Kidney (tissue), 14 donors: ENCODE data around the gene ARHGAP22. TPM values are rescaled to one million over a fixed set of nuclear protein-coding genes. Genes with fewer than 3 reads are reported as not detected.

ENCODE experiments used
- DNase-seq, 5 donors: peaks; one replicate each; pipeline ENCODE4 v3.0.0-alpha.2; 2013 to 2020
- FAIRE-seq: peaks from 2 replicates; lab custom pipeline; 2012; peaks lifted over from hg19 to GRCh38; lab: Jason Lieb, UNC
- H3K27ac ChIP-seq, 2 donors: one replicate each; pipeline ENCODE4 v1.7.0; 2013; ENCODE audit warnings: low read depth in 2 of 2, low read length in 2 of 2, inconsistent platforms in 1 of 2
- H3K27me3 ChIP-seq: one replicate; pipeline ENCODE4 v1.7.1; 2013; ENCODE audit warnings: low read length, inconsistent platforms; ENCODE audit not compliant: control insufficient read depth, insufficient read depth
- H3K36me3 ChIP-seq, 3 donors: one replicate each; pipeline versions ENCODE4 v1.7.0 to v1.7.1; 2013; ENCODE audit warnings: low read length in 3 of 3, control low read depth in 1 of 3, inconsistent platforms in 1 of 3; ENCODE audit not compliant: insufficient read depth in 3 of 3, control insufficient read depth in 2 of 3
- H3K4me1 ChIP-seq, 3 donors: one replicate each; pipeline versions ENCODE4 v1.7.0 to v1.7.1; 2013; ENCODE audit warnings: low read length in 3 of 3, inconsistent platforms in 1 of 3, low read depth in 1 of 3; ENCODE audit not compliant: control insufficient read depth in 2 of 3, insufficient read depth in 2 of 3
- H3K4me3 ChIP-seq, 3 donors: one replicate each; pipeline versions ENCODE4 v1.7.0 to v1.8.1; 2013; ENCODE audit warnings: low read length in 3 of 3, control low read depth in 1 of 3, inconsistent platforms in 1 of 3
- H3K9ac ChIP-seq, 3 donors: one replicate each; pipeline versions ENCODE4 v1.7.0 to v1.7.1; 2013; ENCODE audit warnings: low read length in 3 of 3, control low read depth in 1 of 3, inconsistent platforms in 1 of 3
- H3K9me3 ChIP-seq, 3 donors: one replicate each; pipeline versions ENCODE4 v1.7.0 to v1.7.1; 2013; ENCODE audit warnings: low read length in 3 of 3, control low read depth in 1 of 3, inconsistent platforms in 1 of 3; ENCODE audit not compliant: control insufficient read depth in 2 of 3, insufficient read depth in 1 of 3
- CTCF ChIP-seq: IDR thresholded peaks from 3 replicates; pipeline ENCODE4 v1.5.1; 2012; ENCODE audit warnings: mild to moderate bottlenecking, moderate library complexity, borderline replicate concordance; ENCODE audit not compliant: insufficient read depth; ENCODE audit errors: extremely low read depth
- intact Hi-C: fragments of 100-400 bp; cut with DNase I; formaldehyde crosslinking; loops from one replicate; pipeline ENCODE4 v1.11.1; 2022
- polyA plus RNA-seq: library from polyadenylated mRNA; stranded (reverse); fragments of 350-450 nt; fragmentation: Illumina TruSeq; extraction: RNeasy Lipid Tissue Mini Kit (QIAGEN cat#74804); gene quantifications from one replicate; pipeline ENCODE4 v1.2.3, GENCODE V29; 2014; ENCODE audit warnings: low read depth, low replicate concordance; ENCODE audit not compliant: insufficient read depth
- total RNA-seq: library from RNA; stranded (reverse); fragmentation: NEBNext Ultra II Directional; extraction: Animal tissue kit (Norgen Biotek cat#: 25700); gene quantifications from one replicate; pipeline ENCODE4 v1.2.1, GENCODE V29; 2021
- donor health status: control.
- donor health status: control.
- donor health status: control.
- donor health status: control.
- donor health status: control.
- donor health status: DM: yes; HTN: yes; CAD: no.
- donor health status: Normal renal cell carcinoma (clear cell type).

Gene ARHGAP22
- total and polyA plus RNA-seq, 2 donors from 2014 or later, result 0.62 to 6.6 TPM

- DNase-seq (no peak), FAIRE-seq (no peak)
- no peak overlapping the region for H3K27ac ChIP-seq
- H3K4me3 ChIP-seq, result no peak overlapping the region
- H3K9me3 ChIP-seq, result no peaks in the 10 kb centered on the region
- no peak overlapping the region for H3K9ac ChIP-seq
- no peak for TF ChIP-seq CTCF
- intact Hi-C loops, result no loop called here
- H3K27me3 ChIP-seq, result no peaks in the 10 kb centered on the region
- H3K36me3 ChIP-seq, result no peaks in the 10 kb centered on the region
- H3K4me1 ChIP-seq, result peaks cover 0 to 8% (median 4%) of the 10 kb centered on the region in 3 donors
Observed at GRCh38 chr10:48652344-48652743, 47.5 kb upstream of the ARHGAP22 start.

- Histone ChIP-seq H3K36me3 (no peaks in the 10 kb centered on the region), H3K27ac (no peak overlapping the region), H3K27me3 (no peaks in the 10 kb centered on the region), H3K9ac (no peak overlapping the region), H3K9me3 (no peaks in the 10 kb centered on the region), H3K4me3 (no peak overlapping the region), H3K4me1 (peaks cover 0 to 7% (median 4%) of the 10 kb centered on the region in 3 donors)
- FAIRE-seq (no peak), DNase-seq (no peak)
- intact Hi-C loops, result no loop called here
- no peak for TF ChIP-seq CTCF
Observed at GRCh38 chr10:48651839-48652238, 47.0 kb upstream of the ARHGAP22 start.

GRCh38 chr10:48651293-48651692 lies 46.4 kb upstream of the ARHGAP22 start:
- DNase-seq (no peak), FAIRE-seq (no peak)
- Histone ChIP-seq H3K36me3 (no peaks in the 10 kb centered on the region), H3K9ac (no peak overlapping the region), H3K4me3 (no peak overlapping the region), H3K27ac (no peak overlapping the region), H3K27me3 (no peaks in the 10 kb centered on the region), H3K4me1 (peaks cover 0 to 3% (median 0%) of the 10 kb centered on the region in 3 donors), H3K9me3 (no peaks in the 10 kb centered on the region)
- TF ChIP-seq CTCF, result no peak
- intact Hi-C loops, result no loop called here

- no peak for TF ChIP-seq CTCF
- no peak overlapping the region for H3K27ac ChIP-seq
- no peaks in the 10 kb centered on the region for H3K27me3 ChIP-seq
- H3K36me3 ChIP-seq, result no peaks in the 10 kb centered on the region
- intact Hi-C loops, result no loop called here
- no peak for DNase-seq
- no peak for FAIRE-seq
- H3K4me1 ChIP-seq, result no peaks in the 10 kb centered on the region
- no peak overlapping the region for H3K9ac ChIP-seq
- no peak overlapping the region for H3K4me3 ChIP-seq
- no peaks in the 10 kb centered on the region for H3K9me3 ChIP-seq
Observed at GRCh38 chr10:48649349-48649944, 44.6 kb upstream of the ARHGAP22 start.
